Transverse colon (tissue), 4 donors: ENCODE results near the gene ERI2. TPM values are rescaled to one million over a fixed set of nuclear protein-coding genes. Genes with fewer than 3 reads are reported as not detected.

Experiments
- DNase-seq: peaks from one replicate; pipeline ENCODE4 v3.0.0-alpha.2; 2019
- H3K27ac ChIP-seq, 4 donors: fragments of 200-600 bp; sonication (generic); 2 replicates each; pipeline ENCODE4 v1.5.1; 2016 to 2018; ENCODE audit warnings: inconsistent platforms in 4 of 4
- H3K27me3 ChIP-seq: fragments of 200-600 bp; sonication (generic); 2 replicates; pipeline ENCODE4 v1.5.1; 2017; ENCODE audit warnings: inconsistent platforms
- H3K36me3 ChIP-seq, 4 donors: fragments of 200-600 bp; sonication (generic); 2 replicates each; pipeline ENCODE4 v1.5.1; 2017 to 2019; ENCODE audit warnings: inconsistent platforms in 4 of 4
- H3K4me1 ChIP-seq, 4 donors: fragments of 200-600 bp; sonication (generic); 2 replicates each; pipeline ENCODE4 v1.5.1; 2017 to 2020; ENCODE audit warnings: inconsistent platforms in 4 of 4
- H3K4me3 ChIP-seq, 4 donors: fragments of 200-600 bp; sonication (generic); 1 replicate in 1 of 4; 2 replicates in 3 of 4; pipeline versions ENCODE4 v1.5.1 to v1.6.1; 2017 to 2019; ENCODE audit warnings: inconsistent platforms in 4 of 4
- H3K9me3 ChIP-seq, 2 donors: fragments of 200-600 bp; sonication (generic); 2 replicates each; pipeline ENCODE4 v1.5.1; 2017 to 2019; ENCODE audit warnings: inconsistent platforms in 2 of 2
- CTCF ChIP-seq, 5 experiments: fragments of 200-600 bp in 3 of 5; fragments of 450-650 bp in 2 of 5; sonication (generic) in 3 of 5; IDR thresholded peaks; 1 replicate in 2 of 5; 2 replicates in 3 of 5; pipeline ENCODE4 v1.5.1; 2016 to 2017; ENCODE audit warnings: antibody characterized with exemption in 5 of 5, inconsistent platforms in 3 of 5, mild to moderate bottlenecking in 2 of 5, moderate library complexity in 1 of 5
- EP300 ChIP-seq: sonication (generic); formaldehyde crosslinking; IDR thresholded peaks from one replicate; pipeline ENCODE4 v1.6.1; 2017; ENCODE audit warnings: antibody characterized with exemption, low read depth
- POLR2A ChIP-seq: fragments of 450-650 bp; IDR thresholded peaks from one replicate; pipeline ENCODE4 v1.6.1; 2016; ENCODE audit warnings: antibody characterized with exemption, mild to moderate bottlenecking, moderate library complexity
- POLR2AphosphoS5 ChIP-seq, 3 donors: sonication (generic); formaldehyde crosslinking; IDR thresholded peaks; one replicate each; pipeline ENCODE4 v1.6.1; 2016; ENCODE audit warnings: antibody characterized with exemption in 3 of 3
- WGBS, 2 donors: methylation state at CpG; one replicate each; pipeline ENCODE4 v1.1.5; 2018; ENCODE audit warnings: low coverage in 1 of 2; 5-methylcytosine and 5-hydroxymethylcytosine counted together
- in situ Hi-C, 4 donors: fragments of 200-750 bp; cut with MboI; loops; one replicate each; pipeline versions ENCODE4 v1.15.0 to v1.15.1; 2017; ENCODE audit warnings: low sequenced_read_pairs in 3 of 4, low pct_ligation_motif_present in 1 of 4, low pct_unique_long_range_greater_than_20kb in 1 of 4
- intact Hi-C: fragments of 100-400 bp; cut with DNase I; formaldehyde crosslinking; loops from one replicate; pipeline ENCODE4 v1.15.1; 2023; ENCODE audit warnings: low total_unique reads
- total RNA-seq, 4 donors: library from RNA; depleted of rRNA; stranded (reverse); fragments of >200 nt; gene quantifications; one replicate each; pipeline ENCODE4 v1.1.0, GENCODE V29; 2016

Gene ERI2
- total RNA-seq, 4 donors from 2014 or later: 9.0 to 55.1 (median 30.0) TPM

- H3K4me1 ChIP-seq: no peaks in the 10 kb centered on the region
- H3K4me3 ChIP-seq: no peak overlapping the region
- H3K36me3 ChIP-seq: no peaks in the 10 kb centered on the region
- 85 to 89% methylated on average over 4 of the region's 4 CpGs for WGBS, 2 donors
- in situ Hi-C loops (no loop called here), intact Hi-C loops (no loop called here)
- H3K27ac ChIP-seq: no peak overlapping the region
- no peak for DNase-seq
- H3K9me3 ChIP-seq: no peaks in the 10 kb centered on the region
- TF ChIP-seq EP300 (no peak), POLR2AphosphoS5 (IDR thresholded peaks at IDR 0.05) (no peak), CTCF (IDR thresholded peaks at IDR 0.05) (no peak), POLR2A (no peak)
- no peaks in the 10 kb centered on the region for H3K27me3 ChIP-seq
Measured at GRCh38 chr16:20821682-20822081, 15.4 kb upstream of the ERI2 start.

DNA sequence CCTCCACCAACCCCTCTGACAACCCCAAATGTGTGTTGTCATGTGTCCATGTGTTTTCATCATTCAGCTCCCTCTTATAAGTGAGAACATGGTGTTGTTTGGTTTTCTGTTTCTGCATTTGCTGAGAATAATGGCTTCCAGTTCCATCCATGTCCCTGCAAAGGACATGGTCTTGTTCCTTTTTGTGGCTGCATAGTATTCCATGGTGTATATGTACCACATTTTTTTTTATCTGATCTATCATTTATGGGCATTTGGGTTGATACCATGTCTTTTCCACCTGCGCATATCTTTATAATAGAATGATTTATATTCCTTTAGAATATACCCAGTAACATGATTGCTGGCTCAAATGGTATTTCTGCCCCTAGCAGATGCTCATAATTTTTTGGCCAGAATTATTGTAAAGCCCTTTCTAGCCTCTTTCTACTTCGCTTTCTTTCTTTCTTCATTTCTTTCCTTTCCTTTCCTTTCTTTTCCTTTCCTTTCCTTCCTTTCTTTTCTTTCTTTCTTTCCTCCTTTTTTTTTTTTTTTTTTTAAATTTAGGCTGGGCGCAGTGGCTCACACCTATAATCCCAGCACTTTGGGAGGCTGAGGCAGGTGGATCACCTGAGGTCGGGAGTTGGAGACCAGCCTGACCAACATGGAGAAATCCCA is 12.8 kb upstream of the ERI2 start:
- 94 to 100% methylated on average over 2 to 4 of the region's 4 CpGs for WGBS, 2 donors
- TF ChIP-seq POLR2AphosphoS5 (IDR thresholded peaks at IDR 0.05): no peak
- no peak for TF ChIP-seq CTCF (IDR thresholded peaks at IDR 0.05)
- TF ChIP-seq POLR2A: no peak
- no peak for TF ChIP-seq EP300
- H3K27ac ChIP-seq: no peak overlapping the region

GRCh38 chr16:20814784-20815183 is 8.5 kb upstream of the ERI2 start:
- Histone ChIP-seq H3K4me1 (peaks cover 0 to 4% (median 0%) of the 10 kb centered on the region in 4 donors), H3K27me3 (no peaks in the 10 kb centered on the region), H3K27ac (no peak overlapping the region), H3K9me3 (no peaks in the 10 kb centered on the region), H3K4me3 (no peak overlapping the region), H3K36me3 (peaks cover 0 to 4% (median 0%) of the 10 kb centered on the region in 4 donors)
- intact Hi-C loops (no loop called here), in situ Hi-C loops (no loop called here)
- no peak for DNase-seq
- 81 to 91% methylated on average over 4 of the region's 4 CpGs for WGBS, 2 donors
- TF ChIP-seq CTCF (IDR thresholded peaks at IDR 0.05) (no peak), POLR2AphosphoS5 (IDR thresholded peaks at IDR 0.05) (no peak), EP300 (no peak), POLR2A (no peak)

More for the DNA sequence above, 12.8 kb upstream of the ERI2 start:
- no peaks in the 10 kb centered on the region for H3K9me3 ChIP-seq
- no peak overlapping the region for H3K4me3 ChIP-seq
- H3K27me3 ChIP-seq: no peaks in the 10 kb centered on the region
- intact Hi-C loops (no loop called here), in situ Hi-C loops (no loop called here)
- no peak for DNase-seq
- H3K4me1 ChIP-seq: no peaks in the 10 kb centered on the region
- H3K36me3 ChIP-seq: peaks cover 0 to 4% (median 0%) of the 10 kb centered on the region in 4 donors

DNA sequence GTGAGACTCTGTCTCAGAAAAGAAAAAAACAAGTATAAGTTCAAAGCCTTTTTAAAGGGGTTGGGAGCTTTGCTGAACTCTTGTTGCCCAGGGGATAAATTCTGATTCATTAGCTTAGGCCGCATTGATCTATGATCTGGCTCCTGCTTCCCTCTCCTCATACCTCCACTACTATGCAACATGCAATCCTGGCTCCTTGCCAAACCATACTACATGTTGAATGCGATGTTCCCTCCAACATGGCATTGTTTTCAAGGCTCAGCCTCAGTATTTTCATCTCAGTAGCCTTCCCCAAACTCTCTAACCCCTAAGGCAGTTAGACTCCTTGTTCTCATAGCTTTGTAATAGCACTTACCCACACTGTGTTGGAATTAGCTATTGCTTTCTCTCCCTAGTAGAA is 6.2 kb upstream of the ERI2 start:
- in situ Hi-C loops: no loop called here
- H3K9me3 ChIP-seq: no peaks in the 10 kb centered on the region

More for the DNA sequence above, 6.2 kb upstream of the ERI2 start:
- H3K4me3 ChIP-seq: no peak overlapping the region
- TF ChIP-seq CTCF (IDR thresholded peaks at IDR 0.05) (no peak), POLR2AphosphoS5 (IDR thresholded peaks at IDR 0.05) (no peak), EP300 (no peak)
- DNase-seq: no peak
- H3K4me1 ChIP-seq: peaks cover 0 to 5% (median 0%) of the 10 kb centered on the region in 4 donors
- no peak overlapping the region for H3K27ac ChIP-seq
- peaks cover 0 to 4% (median 0%) of the 10 kb centered on the region in 4 donors for H3K36me3 ChIP-seq
- WGBS, 2 donors: 73 to 86% methylated on average over 2 of the region's 2 CpGs
- no peaks in the 10 kb centered on the region for H3K27me3 ChIP-seq
- intact Hi-C loops: no loop called here
